ENCODE results near the gene ZMYND19.
A peak's percentile ranks its signal among the peaks of the same experiment; 100 is the strongest.
"Not testable (repeated sequence)": the region's sequence is repeated elsewhere in the genome, so short reads cannot be mapped to it uniquely, and the experiment has no call there.

Gene ZMYND19

GRCh38 chr9:137630679-137631078 lies 40.4 kb upstream of the ZMYND19 start:
- no peak overlapping the region for H3K4me3 ChIP-seq (ENCODE audit: low read depth, low read length)
- TF ChIP-seq CTCF (IDR thresholded peaks at IDR 0.05; ENCODE audit: borderline replicate concordance, insufficient read depth, low read depth, low read length) = no peak

DNA sequence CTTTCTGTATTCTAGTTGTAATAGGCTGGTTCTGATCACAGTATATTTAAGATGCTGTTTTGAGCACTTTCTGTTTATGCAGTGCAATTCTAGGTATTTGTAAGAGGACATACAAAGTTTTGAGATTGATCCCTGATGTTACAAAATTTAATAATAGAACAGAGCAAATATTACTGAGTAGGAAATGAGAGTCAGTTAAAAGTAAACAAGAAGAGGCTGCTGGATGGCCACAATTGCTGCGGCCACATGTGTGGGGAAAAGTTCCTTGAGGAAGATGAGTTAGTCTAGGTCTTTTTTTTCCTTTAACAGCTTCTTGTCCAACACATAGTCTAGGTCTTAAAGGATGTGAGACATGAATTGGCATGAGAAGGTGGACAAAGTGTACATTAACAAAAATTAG lies 39.8 kb upstream of the ZMYND19 start:
- TF ChIP-seq CTCF (IDR thresholded peaks at IDR 0.05; ENCODE audit: borderline replicate concordance, insufficient read depth, low read depth, low read length) = no peak
- H3K4me3 ChIP-seq (ENCODE audit: low read depth, low read length) = no peak overlapping the region

GRCh38 chr9:137627406-137627805 lies 37.1 kb upstream of the ZMYND19 start:
- not testable (repeated sequence) for H3K4me3 ChIP-seq (ENCODE audit: low read depth, low read length)

DNA sequence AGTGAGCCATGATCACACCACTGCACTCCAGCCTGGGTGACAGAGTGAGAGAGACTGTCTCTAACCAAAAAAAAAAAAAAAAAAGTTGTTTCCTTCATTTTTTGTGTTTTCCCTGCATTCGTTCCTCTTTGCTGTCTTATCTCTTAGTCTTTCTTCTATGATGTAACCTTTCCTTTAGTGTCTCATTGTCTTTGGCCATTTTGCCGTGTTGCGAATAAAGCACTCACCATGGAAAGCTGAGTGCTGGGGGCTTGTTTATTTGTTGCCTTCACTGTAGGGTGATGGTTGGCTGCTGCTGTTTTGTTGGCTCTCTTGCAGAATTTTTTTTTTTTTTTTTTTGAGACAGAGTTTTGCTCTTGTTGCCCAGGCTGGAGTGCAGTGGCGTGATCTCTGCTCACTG lies 36.2 kb upstream of the ZMYND19 start:
- TF ChIP-seq CTCF (IDR thresholded peaks at IDR 0.05; ENCODE audit: borderline replicate concordance, insufficient read depth, low read depth, low read length) = no peak
- no peak overlapping the region for H3K4me3 ChIP-seq (ENCODE audit: low read depth, low read length)

DNA sequence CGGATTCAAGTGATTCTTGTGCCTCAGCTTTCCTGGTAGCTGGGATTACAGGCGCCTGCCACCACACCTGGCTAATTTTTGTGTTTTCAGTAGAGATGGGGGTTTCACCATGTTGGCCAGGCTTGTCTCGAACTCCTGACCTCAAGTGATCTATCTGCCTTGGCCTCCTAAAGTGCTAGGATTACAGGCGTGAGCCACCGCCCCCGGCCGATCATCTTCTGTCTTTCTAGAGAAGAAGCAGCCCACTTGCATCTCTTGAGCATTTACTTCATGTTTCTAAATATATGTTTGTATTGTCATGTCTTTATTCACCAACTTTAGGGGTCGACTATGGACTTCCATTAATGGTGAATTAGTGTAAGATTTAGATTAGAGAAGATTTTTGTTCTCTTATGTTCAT lies 31.9 kb upstream of the ZMYND19 start:
- H3K4me3 ChIP-seq (ENCODE audit: low read depth, low read length) = not testable (repeated sequence)

DNA sequence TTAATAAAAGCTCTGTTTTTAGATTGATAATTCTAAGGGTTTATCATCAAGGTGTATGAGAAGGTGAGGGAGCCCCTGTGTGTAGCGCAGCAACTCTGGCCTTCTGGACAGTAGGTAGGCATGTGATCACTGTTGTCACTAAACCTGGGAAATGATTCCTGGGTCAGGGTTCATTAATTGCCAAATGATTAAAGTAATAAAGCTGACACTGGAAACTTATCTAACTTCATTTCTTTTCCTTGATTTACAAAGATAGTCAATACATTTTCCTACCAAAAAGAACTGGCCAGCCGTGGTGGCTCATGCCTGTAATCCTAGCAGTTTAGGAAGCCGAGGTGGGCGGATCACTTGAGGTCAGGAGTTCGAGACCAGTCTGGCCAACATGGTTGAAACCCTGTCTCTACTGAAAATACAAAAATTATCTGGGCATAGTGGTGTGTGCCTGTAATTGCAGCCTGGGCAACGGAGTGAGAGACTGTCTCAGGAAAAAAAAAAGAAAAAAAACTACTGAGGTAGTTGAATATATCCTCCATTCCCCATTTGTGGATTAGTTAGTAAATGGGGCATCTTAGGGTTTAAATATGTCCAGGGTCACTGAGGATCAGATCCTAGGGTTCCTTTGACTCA lies 30.9 kb upstream of the ZMYND19 start:
- TF ChIP-seq CTCF (IDR thresholded peaks at IDR 0.05; ENCODE audit: borderline replicate concordance, insufficient read depth, low read depth, low read length) = peak; percentile 15; the same call in 1 of the 2 replicates
- no peak overlapping the region for H3K4me3 ChIP-seq (ENCODE audit: low read depth, low read length)

GRCh38 chr9:137620581-137620980 lies 30.3 kb upstream of the ZMYND19 start:
- TF ChIP-seq CTCF (IDR thresholded peaks at IDR 0.05; ENCODE audit: borderline replicate concordance, insufficient read depth, low read depth, low read length) = no peak
- no peak overlapping the region for H3K4me3 ChIP-seq (ENCODE audit: low read depth, low read length)

DNA sequence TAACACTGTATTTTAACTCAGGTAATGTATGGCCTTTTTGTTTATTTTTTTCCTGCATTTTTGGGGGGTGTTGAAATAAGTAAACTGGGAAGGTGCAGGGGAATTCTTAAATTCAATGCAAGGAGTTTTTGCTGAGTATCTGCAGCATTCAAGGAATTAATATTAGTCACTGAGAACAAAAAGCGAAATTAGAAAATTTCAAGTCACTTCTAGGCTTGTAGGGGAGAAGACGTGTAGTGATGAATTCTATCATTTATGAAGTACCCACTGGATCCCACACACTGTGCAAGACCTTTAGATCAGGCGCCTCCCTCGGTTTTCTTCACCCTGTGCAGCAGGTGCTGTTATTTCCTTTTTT lies 29.7 kb upstream of the ZMYND19 start:
- peak overlapping the region; percentile 77 for H3K4me3 ChIP-seq (ENCODE audit: low read depth, low read length)
- TF ChIP-seq CTCF (IDR thresholded peaks at IDR 0.05; ENCODE audit: borderline replicate concordance, insufficient read depth, low read depth, low read length) = no peak

Measured in GM12875 (cell line).